Colonic mucosa (tissue), 4 donors: ENCODE data around the gene KCNJ8. TPM values are rescaled to one million over a fixed set of nuclear protein-coding genes. Genes with fewer than 3 reads are reported as not detected.

Source experiments
- DNase-seq: peaks from one replicate; pipeline ENCODE4 v3.0.0-alpha.2; 2020
- H3K27ac ChIP-seq: fragments of 200-600 bp; one replicate; pipeline ENCODE4 v1.8.0; 2021
- H3K27me3 ChIP-seq: fragments of 200-600 bp; one replicate; pipeline ENCODE4 v1.8.0; 2021
- H3K36me3 ChIP-seq: fragments of 200-600 bp; one replicate; pipeline ENCODE4 v1.8.0; 2021
- H3K4me1 ChIP-seq: fragments of 200-600 bp; one replicate; pipeline ENCODE4 v1.8.0; 2021; ENCODE audit warnings: mild to moderate bottlenecking
- H3K4me3 ChIP-seq: fragments of 200-600 bp; one replicate; pipeline ENCODE4 v1.8.0; 2021
- H3K9ac ChIP-seq, 2 donors: one replicate each; pipeline ENCODE4 v1.7.0; 2013; ENCODE audit warnings: control low read depth in 2 of 2, low read depth in 2 of 2, low read length in 2 of 2
- H3K9me3 ChIP-seq: fragments of 200-600 bp; one replicate; pipeline ENCODE4 v1.8.0; 2021
- intact Hi-C: fragments of 100-400 bp; cut with DNase I; formaldehyde crosslinking; loops from one replicate; pipeline ENCODE4 v1.14.1; 2022
- total RNA-seq, 2 donors: library from RNA; stranded (reverse); fragmentation: NEBNext Ultra II Directional in 1 of 2; extraction: Animal tissue kit (Norgen Biotek cat#: 25700) in 1 of 2; gene quantifications; one replicate each; pipeline ENCODE4 v1.2.1, GENCODE V29; 2021
- TF ChIP-seq, protein P1 (sequence below): fragments of 200-600 bp; IDR thresholded peaks from one replicate; pipeline ENCODE4 v1.8.0; 2022; ENCODE audit warnings: antibody characterized with exemption, mild to moderate bottlenecking
- donor health status: healthy.
- donor health status: DM: no; HTN: no; CAD: no.
- donor health status: DM: no; HTN: no; CAD: no.

The KCNJ8 gene
- total RNA-seq, result 1 to 10 TPM in 1 of 2 donors, under 1 TPM in 1; 0.37 to 1.8 TPM

DNA sequence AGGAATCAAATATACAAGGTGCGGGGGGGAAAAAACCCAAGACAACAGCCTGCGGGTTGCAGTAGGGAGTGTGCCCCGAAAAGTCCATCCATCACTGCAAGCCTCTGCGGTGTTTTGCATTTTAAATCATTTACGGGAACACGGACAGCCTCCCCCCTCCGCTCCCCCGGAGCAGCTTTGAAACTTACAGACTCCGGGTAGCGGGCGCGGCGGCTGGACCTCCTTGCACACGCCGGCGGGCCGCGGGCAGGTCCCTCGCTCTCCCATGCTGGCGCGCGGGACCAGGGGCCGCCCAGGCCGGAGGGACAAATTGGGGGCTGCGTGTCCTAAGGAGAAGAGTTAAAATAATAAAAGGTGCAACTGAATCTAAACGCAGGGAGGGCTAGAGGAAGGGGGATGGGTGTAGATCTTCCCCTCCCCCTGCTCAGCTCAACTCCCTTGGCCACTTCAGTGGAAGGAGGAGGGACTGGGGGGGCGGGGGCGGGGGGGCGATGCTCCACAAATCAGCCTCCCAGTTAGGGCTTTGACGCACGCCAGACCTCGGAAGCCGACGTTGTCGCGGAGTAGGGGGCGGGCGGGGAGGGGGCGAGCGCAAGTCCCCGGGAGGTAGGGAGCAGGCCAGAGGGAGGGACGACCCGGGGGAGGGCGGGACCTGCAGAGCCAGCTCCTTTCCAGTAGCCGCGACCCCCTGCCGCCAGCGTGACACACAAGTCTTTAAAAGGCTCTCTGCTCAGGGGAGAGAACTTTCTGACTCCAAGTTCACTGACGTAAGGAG is at the start of gene KCNJ8:
Gene KCNJ8 (minus strand): TSS at position 349 of the 775 bp plus-strand sequence. CDS start 1,090 bp downstream, outside the sequence.
- Histone ChIP-seq H3K27ac (no peak within 1 kb of the TSS), H3K27me3 (no peaks in the 10 kb centered on the region), H3K9me3 (no peaks in the 10 kb centered on the region), H3K4me3 (peak within 1 kb of the TSS; percentile 38), H3K36me3 (no peaks in the 10 kb centered on the region), H3K9ac (no peak within 1 kb of the TSS), H3K4me1 (no peaks in the 10 kb centered on the region)
- intact Hi-C loops, result no loop called here
- no peak for DNase-seq
- TF ChIP-seq, protein P1, sequence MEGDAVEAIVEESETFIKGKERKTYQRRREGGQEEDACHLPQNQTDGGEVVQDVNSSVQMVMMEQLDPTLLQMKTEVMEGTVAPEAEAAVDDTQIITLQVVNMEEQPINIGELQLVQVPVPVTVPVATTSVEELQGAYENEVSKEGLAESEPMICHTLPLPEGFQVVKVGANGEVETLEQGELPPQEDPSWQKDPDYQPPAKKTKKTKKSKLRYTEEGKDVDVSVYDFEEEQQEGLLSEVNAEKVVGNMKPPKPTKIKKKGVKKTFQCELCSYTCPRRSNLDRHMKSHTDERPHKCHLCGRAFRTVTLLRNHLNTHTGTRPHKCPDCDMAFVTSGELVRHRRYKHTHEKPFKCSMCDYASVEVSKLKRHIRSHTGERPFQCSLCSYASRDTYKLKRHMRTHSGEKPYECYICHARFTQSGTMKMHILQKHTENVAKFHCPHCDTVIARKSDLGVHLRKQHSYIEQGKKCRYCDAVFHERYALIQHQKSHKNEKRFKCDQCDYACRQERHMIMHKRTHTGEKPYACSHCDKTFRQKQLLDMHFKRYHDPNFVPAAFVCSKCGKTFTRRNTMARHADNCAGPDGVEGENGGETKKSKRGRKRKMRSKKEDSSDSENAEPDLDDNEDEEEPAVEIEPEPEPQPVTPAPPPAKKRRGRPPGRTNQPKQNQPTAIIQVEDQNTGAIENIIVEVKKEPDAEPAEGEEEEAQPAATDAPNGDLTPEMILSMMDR, result no peak

- Histone ChIP-seq H3K4me1 (no peaks in the 10 kb centered on the region), H3K36me3 (no peaks in the 10 kb centered on the region), H3K9ac (no peak overlapping the region), H3K27ac (no peak overlapping the region), H3K4me3 (no peak overlapping the region), H3K9me3 (no peaks in the 10 kb centered on the region), H3K27me3 (no peaks in the 10 kb centered on the region)
- intact Hi-C loops, result no loop called here
- TF ChIP-seq, protein P1, result no peak
- DNase-seq, result no peak
Observed at GRCh38 chr12:21823581-21823980, 49.1 kb upstream of the KCNJ8 start.

- TF ChIP-seq, protein P1, result no peak
- intact Hi-C loops, result no loop called here
- DNase-seq, result no peak
- H3K36me3 ChIP-seq, result no peaks in the 10 kb centered on the region
- no peak overlapping the region for H3K4me3 ChIP-seq
- H3K4me1 ChIP-seq, result no peaks in the 10 kb centered on the region
- no peaks in the 10 kb centered on the region for H3K27me3 ChIP-seq
- H3K9ac ChIP-seq, result no peak overlapping the region
- H3K27ac ChIP-seq, result no peak overlapping the region
- H3K9me3 ChIP-seq, result no peaks in the 10 kb centered on the region
Observed at GRCh38 chr12:21819678-21820077, 45.2 kb upstream of the KCNJ8 start.

DNA sequence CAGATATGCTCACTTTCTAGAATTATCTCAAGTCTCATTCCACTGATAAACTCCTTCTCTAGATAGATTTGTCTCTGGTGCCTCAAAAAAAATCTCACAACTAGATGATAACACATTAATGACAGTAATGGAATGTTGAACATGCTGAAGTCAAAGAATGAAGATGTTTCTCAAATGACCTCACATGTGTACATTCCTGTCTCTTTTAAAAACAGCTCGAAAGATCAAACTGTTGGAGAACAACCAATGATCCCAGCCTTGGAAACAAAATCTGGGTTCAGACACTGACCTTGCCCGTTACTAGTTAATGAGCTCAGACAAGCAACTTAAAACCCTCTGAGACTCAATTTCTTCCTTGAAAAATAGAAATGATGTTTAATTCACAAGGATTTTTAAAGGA is 44.7 kb upstream of the KCNJ8 start:
- Histone ChIP-seq H3K27ac (no peak overlapping the region), H3K4me3 (no peak overlapping the region), H3K9me3 (no peaks in the 10 kb centered on the region), H3K9ac (no peak overlapping the region), H3K27me3 (no peaks in the 10 kb centered on the region), H3K4me1 (no peaks in the 10 kb centered on the region), H3K36me3 (no peaks in the 10 kb centered on the region)
- intact Hi-C loops, result no loop called here
- DNase-seq, result no peak
- TF ChIP-seq, protein P1, result no peak

DNA sequence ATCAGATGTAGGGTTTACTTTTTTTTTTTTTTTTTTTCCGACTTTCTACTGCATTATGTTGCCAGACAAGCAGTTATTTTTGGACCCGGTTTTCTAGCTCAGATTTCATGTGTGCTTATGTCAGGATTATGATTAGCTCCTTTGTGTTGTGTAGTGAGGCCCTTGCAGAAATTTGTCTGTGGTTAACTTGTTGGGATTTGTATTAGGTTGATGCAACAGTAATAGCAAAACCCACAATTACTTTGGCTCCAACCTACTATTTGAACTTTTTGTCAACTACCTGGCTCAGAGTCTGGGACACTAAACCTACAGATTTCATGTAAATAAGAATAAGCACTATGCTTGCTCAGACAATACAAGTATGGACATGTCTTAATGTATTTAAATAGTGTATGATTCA is 44.1 kb upstream of the KCNJ8 start:
- intact Hi-C loops, result no loop called here
- DNase-seq, result no peak
- TF ChIP-seq, protein P1, result no peak
- Histone ChIP-seq H3K4me1 (no peaks in the 10 kb centered on the region), H3K27ac (no peak overlapping the region), H3K27me3 (no peaks in the 10 kb centered on the region), H3K9me3 (no peaks in the 10 kb centered on the region), H3K9ac (no peak overlapping the region), H3K4me3 (no peak overlapping the region), H3K36me3 (no peaks in the 10 kb centered on the region)
